H9 (cell line): Measurements from ENCODE around the gene MCL1. TPM values are rescaled to one million over a fixed set of nuclear protein-coding genes. Genes with fewer than 3 reads are reported as not detected.

Experiments
- DNase-seq: peaks from one replicate; pipeline ENCODE4 v3.0.0-alpha.2; 2017
- H2AFZ ChIP-seq: one replicate; pipeline ENCODE4 v1.6.1; 2013; ENCODE audit warnings: mild to moderate bottlenecking, low read length, control low read depth, moderate library complexity
- H2AK5ac ChIP-seq: 2 replicates; pipeline ENCODE4 v1.6.1; 2013; ENCODE audit warnings: low read length, control low read depth, mixed read lengths; ENCODE audit not compliant: insufficient read length
- H2BK120ac ChIP-seq: one replicate; pipeline ENCODE4 v1.6.1; 2013; ENCODE audit warnings: low read depth, mild to moderate bottlenecking, low read length, control low read depth, inconsistent platforms; ENCODE audit not compliant: poor library complexity, severe bottlenecking
- H2BK12ac ChIP-seq: 2 replicates; pipeline ENCODE4 v1.6.1; 2013; ENCODE audit warnings: low read length, control low read depth, mixed read lengths, low read depth; ENCODE audit not compliant: insufficient read length
- H2BK15ac ChIP-seq: 2 replicates; pipeline ENCODE4 v1.6.1; 2013; ENCODE audit warnings: low read depth, low read length, control low read depth
- H2BK20ac ChIP-seq: one replicate; pipeline ENCODE4 v1.6.1; 2013; ENCODE audit warnings: low read depth, mild to moderate bottlenecking, low read length, control low read depth, inconsistent platforms; ENCODE audit not compliant: poor library complexity, severe bottlenecking
- H2BK5ac ChIP-seq: 2 replicates; pipeline ENCODE4 v1.6.1; 2013; ENCODE audit warnings: low read length, control low read depth, mixed read lengths; ENCODE audit not compliant: insufficient read length
- H3K14ac ChIP-seq: 2 replicates; pipeline ENCODE4 v1.6.1; 2013; ENCODE audit warnings: low read length, control low read depth; ENCODE audit not compliant: insufficient read depth
- H3K18ac ChIP-seq: 2 replicates; pipeline ENCODE4 v1.6.1; 2013; ENCODE audit warnings: low read depth, mild to moderate bottlenecking, mixed read lengths, low read length, control low read depth; ENCODE audit not compliant: insufficient read length
- H3K23ac ChIP-seq: 2 replicates; pipeline ENCODE4 v1.6.1; 2013; ENCODE audit warnings: low read length, control low read depth, mixed read lengths, low read depth; ENCODE audit not compliant: insufficient read length
- H3K23me2 ChIP-seq: 2 replicates; pipeline ENCODE4 v1.6.1; 2013; ENCODE audit warnings: low read depth, mild to moderate bottlenecking, mixed read lengths, low read length, control low read depth; ENCODE audit not compliant: insufficient read length, poor library complexity, severe bottlenecking
- H3K27ac ChIP-seq: 2 replicates; pipeline ENCODE4 v1.5.1; 2013; ENCODE audit warnings: low read length, control low read depth, mixed read lengths, low read depth; ENCODE audit not compliant: insufficient read length
- H3K27me3 ChIP-seq: 2 replicates; pipeline ENCODE4 v1.6.1; 2013; ENCODE audit warnings: low read length, control low read depth, inconsistent platforms; ENCODE audit not compliant: insufficient read depth
- H3K4ac ChIP-seq: 2 replicates; pipeline ENCODE4 v1.6.1; 2013; ENCODE audit warnings: low read depth, mild to moderate bottlenecking, control low read depth, inconsistent platforms, low read length, moderate library complexity
- H3K4me1 ChIP-seq: 2 replicates; pipeline ENCODE4 v1.6.1; 2013; ENCODE audit warnings: low read length, control low read depth, inconsistent platforms; ENCODE audit not compliant: insufficient read depth
- H3K4me2 ChIP-seq: 2 replicates; pipeline ENCODE4 v1.6.1; 2013; ENCODE audit warnings: low read length, control low read depth, mixed read lengths; ENCODE audit not compliant: insufficient read length, insufficient read depth
- H3K56ac ChIP-seq: 2 replicates; pipeline ENCODE4 v1.6.1; 2013; ENCODE audit warnings: low read depth, mild to moderate bottlenecking, mixed read lengths, low read length, control low read depth; ENCODE audit not compliant: insufficient read length
- H3K79me1 ChIP-seq: 2 replicates; pipeline ENCODE4 v1.6.1; 2013; ENCODE audit warnings: low read depth, mild to moderate bottlenecking, moderate library complexity, low read length, control low read depth, inconsistent platforms; ENCODE audit not compliant: insufficient read depth, poor library complexity, severe bottlenecking
- H3K79me2 ChIP-seq: 2 replicates; pipeline ENCODE4 v1.6.1; 2013; ENCODE audit warnings: low read length, control low read depth, inconsistent platforms; ENCODE audit not compliant: insufficient read depth
- H3K9ac ChIP-seq: 2 replicates; pipeline ENCODE4 v1.6.1; 2013; ENCODE audit warnings: low read length, control low read depth, mixed read lengths; ENCODE audit not compliant: insufficient read length; ENCODE audit errors: extremely low read depth
- H3K9me3 ChIP-seq: one replicate; pipeline ENCODE4 v1.6.1; 2013; ENCODE audit warnings: low read depth, low read length, inconsistent platforms; ENCODE audit not compliant: control insufficient read depth
- H3T11ph ChIP-seq: one replicate; pipeline ENCODE4 v1.6.1; 2013; ENCODE audit warnings: mild to moderate bottlenecking, low read length, control low read depth, inconsistent platforms
- H4K20me1 ChIP-seq: one replicate; pipeline ENCODE4 v1.6.1; 2013; ENCODE audit not compliant: control insufficient read depth, insufficient read length, insufficient read depth
- H4K5ac ChIP-seq: 2 replicates; pipeline ENCODE4 v1.6.1; 2013; ENCODE audit warnings: low read depth, mild to moderate bottlenecking, mixed read lengths, low read length, control low read depth; ENCODE audit not compliant: insufficient read length
- H4K8ac ChIP-seq: replicated peaks from 2 replicates; pipeline ENCODE4 v1.6.1; 2013; ENCODE audit warnings: low read length, control low read depth, mixed read lengths, low read depth; ENCODE audit not compliant: insufficient read length
- H4K91ac ChIP-seq: 2 replicates; pipeline ENCODE4 v1.6.1; 2013; ENCODE audit warnings: low read depth, mild to moderate bottlenecking, moderate library complexity, mixed read lengths, low read length, control low read depth; ENCODE audit not compliant: insufficient read length
- H3K27ac Mint-ChIP-seq, 3 experiments: 2 replicates in 2 of 3; 3 replicates in 1 of 3; pipeline ENCODE4 v1.8.0; 2020 to 2021; ENCODE audit warnings: mixed read lengths in 3 of 3, mild to moderate bottlenecking in 1 of 3, moderate library complexity in 1 of 3
- H3K27me3 Mint-ChIP-seq: 2 replicates; pipeline ENCODE4 v1.8.0; 2021; ENCODE audit warnings: low read depth, mild to moderate bottlenecking, moderate library complexity, mixed read lengths
- H3K36me3 Mint-ChIP-seq, 3 experiments: 2 replicates in 2 of 3; 3 replicates in 1 of 3; pipeline ENCODE4 v1.8.0; 2020 to 2021; ENCODE audit warnings: low read depth in 3 of 3, mixed read lengths in 3 of 3; ENCODE audit not compliant: insufficient read depth in 1 of 3
- H3K4me1 Mint-ChIP-seq, 2 experiments: 2 replicates each; pipeline ENCODE4 v1.8.0; 2020; ENCODE audit warnings: mixed read lengths in 2 of 2
- H3K4me3 Mint-ChIP-seq, 2 experiments: 2 replicates in 1 of 2; 3 replicates in 1 of 2; pipeline ENCODE4 v1.8.0; 2020 to 2021; ENCODE audit warnings: mild to moderate bottlenecking in 2 of 2, mixed read lengths in 2 of 2, moderate library complexity in 1 of 2
- H3K9me3 Mint-ChIP-seq, 2 experiments: 2 replicates in 1 of 2; 3 replicates in 1 of 2; pipeline ENCODE4 v1.8.0; 2020; ENCODE audit warnings: mild to moderate bottlenecking in 2 of 2, mixed read lengths in 2 of 2, moderate library complexity in 1 of 2
- WGBS: extraction: QIAGEN DNeasy Blood & Tissue Kit; methylation state at CpG from one replicate; pipeline ENCODE4 v1.1.7; 2013; ENCODE audit warnings: missing lambda C conversion rate, low lambda C conversion rate, mixed read lengths; ENCODE audit not compliant: insufficient read length; ENCODE audit errors: extremely low coverage; 5-methylcytosine and 5-hydroxymethylcytosine counted together
- total RNA-seq: library from RNA; stranded (reverse); gene quantifications from 2 replicates; pipeline ENCODE4 v1.2.1, GENCODE V29; 2021
- TF ChIP-seq, protein P1 (sequence below): fragments of 200-600 bp; sonication (generic); conservative IDR thresholded peaks from 3 replicates; pipeline ENCODE4 v1.8.0; 2021; ENCODE audit warnings: antibody characterized with exemption, mild to moderate bottlenecking

MCL1 gene
- total RNA-seq, 1 experiment from 2014 or later: 247 TPM

DNA sequence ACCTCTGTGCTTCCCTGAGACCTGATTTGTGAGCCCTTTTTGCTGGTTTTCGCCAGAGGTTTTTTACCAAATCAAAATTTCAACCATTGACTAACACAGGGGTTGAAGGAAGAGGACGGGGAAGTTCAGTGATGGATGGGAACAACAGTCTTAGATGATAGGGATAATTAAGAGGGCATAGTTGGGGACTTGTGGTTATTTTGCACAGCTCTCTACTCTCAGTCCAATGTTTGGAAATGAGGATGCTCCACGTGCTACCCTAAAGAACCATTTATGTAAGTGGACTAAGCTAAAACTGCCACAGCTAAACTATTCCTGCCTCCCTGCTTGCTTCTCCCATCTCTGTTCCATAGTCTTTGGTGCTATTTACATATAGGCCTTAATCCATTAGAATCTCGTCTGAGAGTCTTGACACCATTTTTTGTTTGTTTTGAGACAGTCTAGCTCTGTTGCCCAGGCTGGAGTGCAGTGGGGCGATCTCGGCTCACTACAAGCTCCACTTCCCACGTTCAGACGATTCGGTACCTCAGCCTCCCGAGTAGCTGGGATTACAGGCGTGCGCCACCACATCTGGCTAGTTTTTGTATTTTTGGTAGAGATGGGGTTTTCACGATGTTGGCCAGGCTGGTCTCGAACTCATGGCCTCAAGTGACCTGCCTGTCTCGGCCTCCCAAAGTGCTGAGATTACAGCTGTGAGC lies 684 bp upstream of the MCL1 start:
- H3K27ac ChIP-seq: peak overlapping the region; percentile 96
- H3K36me3 Mint-ChIP-seq: peaks cover 39 to 42% (median 40%) of the 10 kb centered on the region in 3 experiments
- H3K23me2 ChIP-seq: peaks cover 7% of the 10 kb centered on the region
- peak overlapping the region; percentile 32 for H3K4ac ChIP-seq
- TF ChIP-seq, protein P1, sequence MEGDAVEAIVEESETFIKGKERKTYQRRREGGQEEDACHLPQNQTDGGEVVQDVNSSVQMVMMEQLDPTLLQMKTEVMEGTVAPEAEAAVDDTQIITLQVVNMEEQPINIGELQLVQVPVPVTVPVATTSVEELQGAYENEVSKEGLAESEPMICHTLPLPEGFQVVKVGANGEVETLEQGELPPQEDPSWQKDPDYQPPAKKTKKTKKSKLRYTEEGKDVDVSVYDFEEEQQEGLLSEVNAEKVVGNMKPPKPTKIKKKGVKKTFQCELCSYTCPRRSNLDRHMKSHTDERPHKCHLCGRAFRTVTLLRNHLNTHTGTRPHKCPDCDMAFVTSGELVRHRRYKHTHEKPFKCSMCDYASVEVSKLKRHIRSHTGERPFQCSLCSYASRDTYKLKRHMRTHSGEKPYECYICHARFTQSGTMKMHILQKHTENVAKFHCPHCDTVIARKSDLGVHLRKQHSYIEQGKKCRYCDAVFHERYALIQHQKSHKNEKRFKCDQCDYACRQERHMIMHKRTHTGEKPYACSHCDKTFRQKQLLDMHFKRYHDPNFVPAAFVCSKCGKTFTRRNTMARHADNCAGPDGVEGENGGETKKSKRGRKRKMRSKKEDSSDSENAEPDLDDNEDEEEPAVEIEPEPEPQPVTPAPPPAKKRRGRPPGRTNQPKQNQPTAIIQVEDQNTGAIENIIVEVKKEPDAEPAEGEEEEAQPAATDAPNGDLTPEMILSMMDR: no peak
- H3T11ph ChIP-seq: peak overlapping the region; percentile 46
- no peak overlapping the region for H3K56ac ChIP-seq
- peak overlapping the region; percentile 52 for H2BK12ac ChIP-seq
- H3K4me1 Mint-ChIP-seq: peaks cover 29 to 38% of the 10 kb centered on the region in 2 experiments
- peak overlapping the region; percentile 99 to 100 (median 100) for H3K27ac Mint-ChIP-seq
- H2BK120ac ChIP-seq: peak overlapping the region; percentile 97
- H3K23ac ChIP-seq: no peak overlapping the region
- H3K4me3 Mint-ChIP-seq: peak overlapping the region; percentile 90 to 96
- H3K4me2 ChIP-seq: peak overlapping the region; percentile 70
- H3K14ac ChIP-seq: peak overlapping the region; percentile 96; the same call in 1 of the 2 replicates
- H3K27me3 ChIP-seq: no peaks in the 10 kb centered on the region
- H4K5ac ChIP-seq: no peak overlapping the region
- H2BK20ac ChIP-seq: no peak overlapping the region
- peak overlapping the region; percentile 95 for H3K9ac ChIP-seq
- peaks cover 30% of the 10 kb centered on the region for H3K79me2 ChIP-seq
- H3K9me3 Mint-ChIP-seq: peaks cover 6 to 15% of the 10 kb centered on the region in 2 experiments; a peak in 4 of 5 replicates
- H3K79me1 ChIP-seq: no peaks in the 10 kb centered on the region
- no peaks in the 10 kb centered on the region for H3K9me3 ChIP-seq
- peaks cover 4% of the 10 kb centered on the region for H3K4me1 ChIP-seq
- WGBS: no CpG with 5 or more reads among the region's 15 CpGs
- no peak overlapping the region for H2BK5ac ChIP-seq
- H3K27me3 Mint-ChIP-seq: peaks cover 3% of the 10 kb centered on the region; the same call in 1 of the 2 replicates
- H2BK15ac ChIP-seq: no peak overlapping the region
- H4K8ac ChIP-seq: no peak overlapping the region
- H3K18ac ChIP-seq: peak overlapping the region; percentile 95
- no peak overlapping the region for H4K91ac ChIP-seq
- no peaks in the 10 kb centered on the region for H4K20me1 ChIP-seq
- H2AK5ac ChIP-seq: no peak overlapping the region
- no peak for DNase-seq
- H2AFZ ChIP-seq: no peak overlapping the region
